Muscle layer of duodenum (tissue), 2 donors: ENCODE data around the gene HSPG2.

Experiments used
- H3K27ac ChIP-seq: one replicate; pipeline ENCODE4 v1.7.0; 2013; ENCODE audit warnings: mild to moderate bottlenecking, low read length
- H3K27me3 ChIP-seq: one replicate; pipeline ENCODE4 v1.7.0; 2013; ENCODE audit warnings: low read depth, mild to moderate bottlenecking, control low read depth, low read length
- H3K36me3 ChIP-seq, 2 donors: one replicate each; pipeline ENCODE4 v1.7.0; 2013; ENCODE audit warnings: low read length in 2 of 2, control low read depth in 1 of 2, mild to moderate bottlenecking in 1 of 2; ENCODE audit not compliant: insufficient read depth in 2 of 2, control insufficient read depth in 1 of 2
- H3K4me1 ChIP-seq, 2 donors: one replicate each; pipeline ENCODE4 v1.7.0; 2013; ENCODE audit warnings: low read length in 2 of 2, mild to moderate bottlenecking in 2 of 2, control low read depth in 1 of 2, moderate library complexity in 1 of 2; ENCODE audit not compliant: insufficient read depth in 2 of 2, control insufficient read depth in 1 of 2
- H3K4me3 ChIP-seq, 2 donors: one replicate each; pipeline ENCODE4 v1.7.0; 2013; ENCODE audit warnings: low read length in 2 of 2, low read depth in 1 of 2, mild to moderate bottlenecking in 1 of 2
- H3K9me3 ChIP-seq, 2 donors: one replicate each; pipeline ENCODE4 v1.7.0; 2013; ENCODE audit warnings: low read length in 2 of 2, control low read depth in 1 of 2, mild to moderate bottlenecking in 1 of 2; ENCODE audit not compliant: control insufficient read depth in 1 of 2
- donor health status: healthy.

HSPG2 gene

DNA sequence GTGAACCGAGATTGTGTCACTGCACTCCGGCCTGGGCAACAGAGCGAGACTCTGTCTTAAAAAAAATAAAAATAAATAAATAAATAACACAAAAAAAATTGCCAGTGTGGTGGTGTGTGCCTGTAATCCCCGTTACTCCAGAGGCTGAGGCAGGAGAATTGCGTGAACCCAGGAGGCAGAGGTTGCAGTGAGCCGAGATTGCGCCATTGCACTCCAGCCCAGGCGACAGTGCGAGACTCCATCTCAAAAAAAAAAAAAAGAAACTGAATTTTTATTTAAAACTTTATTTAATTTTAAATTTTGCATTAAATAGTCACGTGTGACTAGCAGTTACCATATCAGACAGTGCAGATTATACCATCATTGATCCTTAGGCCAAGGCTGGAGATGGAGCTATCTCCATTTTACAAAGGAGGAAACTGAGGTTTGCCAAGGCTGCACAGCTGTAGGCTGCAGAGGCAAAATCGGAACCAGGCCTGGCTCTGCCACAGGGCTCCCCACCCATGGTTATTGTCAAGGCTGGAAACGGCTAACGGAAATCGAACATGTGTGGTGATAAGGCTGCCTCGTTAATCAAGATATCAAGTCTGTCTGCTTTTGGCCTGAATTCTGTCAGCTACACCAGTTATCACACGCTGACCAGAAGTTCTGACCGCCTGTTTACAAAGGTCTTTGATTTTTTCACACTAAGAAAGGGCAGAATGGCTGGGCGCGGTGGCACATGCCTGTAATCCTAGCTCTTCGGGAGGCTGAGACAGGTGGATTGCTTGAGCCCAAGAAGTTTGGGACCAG lies 20.5 kb downstream of the HSPG2 start:
- no peak overlapping the region for H3K27ac ChIP-seq
- no peaks in the 10 kb centered on the region for H3K27me3 ChIP-seq
- H3K9me3 ChIP-seq = no peaks in the 10 kb centered on the region
- peaks cover 45 to 72% of the 10 kb centered on the region in 2 donors for H3K4me1 ChIP-seq
- no peak overlapping the region for H3K4me3 ChIP-seq
- H3K36me3 ChIP-seq = peaks cover 0 to 5% of the 10 kb centered on the region in 2 donors

DNA sequence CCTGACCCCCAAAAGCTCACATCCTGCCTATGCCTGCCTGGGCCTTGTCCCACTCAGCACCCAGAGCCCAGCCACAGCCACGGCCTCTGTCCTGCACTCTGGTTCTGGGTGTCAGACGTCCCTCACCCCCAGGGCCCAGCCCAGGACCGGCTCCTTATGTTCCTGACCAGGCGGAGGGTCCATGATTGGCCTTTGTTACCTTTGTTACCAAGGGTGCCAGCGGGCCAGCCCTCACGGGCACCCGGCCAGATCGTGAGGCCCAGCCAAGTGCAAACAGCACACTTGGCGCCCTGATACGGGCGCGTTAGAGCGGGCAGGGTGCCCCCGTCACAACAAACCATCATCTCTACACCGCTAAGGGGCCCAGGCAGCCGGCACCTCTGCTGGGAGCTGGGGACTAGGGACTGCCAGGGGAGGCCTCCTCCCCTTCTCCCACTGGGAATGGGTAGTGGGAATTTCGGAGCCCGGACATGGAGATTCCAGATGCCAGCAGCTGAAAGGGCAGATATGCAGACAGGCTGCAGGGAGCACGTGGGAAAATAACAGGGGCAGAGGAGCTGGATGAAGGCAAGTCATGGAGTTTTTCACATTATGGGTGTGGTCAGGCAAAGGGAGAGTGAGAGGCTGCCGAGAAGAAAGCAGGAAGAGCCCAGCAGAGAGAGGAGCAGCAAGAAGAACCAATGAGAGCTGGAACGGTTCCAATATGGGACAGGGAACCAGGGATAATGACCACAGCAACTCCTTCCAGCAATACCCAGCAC lies 22.1 kb downstream of the HSPG2 start:
- Histone ChIP-seq H3K27me3 (no peaks in the 10 kb centered on the region), H3K27ac (peak overlapping the region; percentile 86), H3K4me3 (no peak overlapping the region), H3K4me1 (peaks cover 44 to 74% of the 10 kb centered on the region in 2 donors), H3K9me3 (no peaks in the 10 kb centered on the region), H3K36me3 (peaks cover 0 to 5% of the 10 kb centered on the region in 2 donors)

DNA sequence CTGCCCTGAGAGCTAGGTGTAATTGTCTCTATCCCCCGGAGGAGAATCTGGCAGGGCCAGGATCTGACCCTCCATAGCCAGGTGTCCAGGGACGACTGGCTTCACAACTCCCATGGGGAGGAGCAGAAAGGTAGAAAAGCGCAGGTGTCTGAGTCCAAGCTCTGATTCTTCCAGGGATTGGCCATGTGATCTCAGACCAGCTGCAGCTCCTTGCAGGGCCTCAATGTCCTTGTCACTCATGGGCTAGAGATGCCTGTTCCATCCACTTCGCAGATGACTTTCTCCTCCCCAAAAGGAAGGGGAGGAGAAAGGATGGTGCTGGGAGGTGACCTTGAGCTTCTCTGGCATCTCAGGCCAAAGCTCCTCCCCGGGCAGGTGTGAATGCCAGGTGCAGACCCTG lies 22.7 kb downstream of the HSPG2 start:
- Histone ChIP-seq H3K27ac (peak overlapping the region; percentile 86), H3K27me3 (no peaks in the 10 kb centered on the region), H3K36me3 (peaks cover 0 to 5% of the 10 kb centered on the region in 2 donors), H3K9me3 (no peaks in the 10 kb centered on the region), H3K4me1 (peaks cover 50 to 80% of the 10 kb centered on the region in 2 donors), H3K4me3 (no peak overlapping the region)

DNA sequence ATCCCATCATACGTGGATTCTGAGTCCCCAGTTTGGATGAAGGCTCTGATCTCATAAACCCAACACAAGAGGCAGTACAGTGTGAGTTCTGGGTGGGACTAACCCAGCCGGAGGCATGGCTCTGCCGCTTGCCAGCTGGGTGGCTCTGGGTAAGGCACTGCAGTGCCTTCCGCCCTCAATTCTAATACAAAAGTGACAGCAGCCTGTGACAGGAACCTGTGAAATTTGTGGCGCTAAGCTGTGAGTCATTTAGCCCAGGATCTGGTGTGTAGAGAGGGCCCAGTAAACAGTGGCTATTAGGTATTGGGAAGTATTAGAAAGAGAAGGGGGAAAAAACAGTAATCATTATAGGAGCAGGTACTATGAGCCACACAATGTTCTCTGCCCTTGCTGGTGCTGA lies 23.3 kb downstream of the HSPG2 start:
- Histone ChIP-seq H3K36me3 (peaks cover 0 to 5% of the 10 kb centered on the region in 2 donors), H3K27ac (peak overlapping the region; percentile 86), H3K9me3 (no peaks in the 10 kb centered on the region), H3K4me1 (peaks cover 53 to 80% of the 10 kb centered on the region in 2 donors), H3K4me3 (peak overlapping the region in 1 of 2 donors; percentile 2), H3K27me3 (no peaks in the 10 kb centered on the region)

DNA sequence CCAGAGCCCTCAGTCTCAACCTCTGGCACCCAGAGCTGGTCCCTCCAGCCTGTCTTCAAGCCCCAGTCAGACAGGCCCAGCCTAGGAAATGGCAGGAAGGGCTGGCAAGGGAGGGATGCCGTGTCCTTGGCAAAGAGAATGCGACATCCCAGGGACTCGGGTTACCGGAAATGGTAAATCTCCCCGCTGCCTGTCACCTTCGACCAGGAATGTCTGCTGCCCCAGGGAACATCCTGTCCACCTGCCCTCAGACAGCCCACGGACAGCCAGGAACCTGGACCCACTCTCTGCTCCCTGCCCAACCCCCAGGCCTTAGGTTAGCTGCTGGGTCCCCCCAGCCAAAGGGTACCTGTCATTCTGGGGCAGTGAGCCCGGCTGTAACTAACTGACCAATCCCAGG lies 23.9 kb downstream of the HSPG2 start:
- no peaks in the 10 kb centered on the region for H3K9me3 ChIP-seq
- H3K4me3 ChIP-seq = peak overlapping the region in 1 of 2 donors; percentile 2
- H3K27ac ChIP-seq = peak overlapping the region; percentile 86
- H3K36me3 ChIP-seq = peaks cover 0 to 5% of the 10 kb centered on the region in 2 donors
- no peaks in the 10 kb centered on the region for H3K27me3 ChIP-seq
- H3K4me1 ChIP-seq = peaks cover 55 to 83% of the 10 kb centered on the region in 2 donors

DNA sequence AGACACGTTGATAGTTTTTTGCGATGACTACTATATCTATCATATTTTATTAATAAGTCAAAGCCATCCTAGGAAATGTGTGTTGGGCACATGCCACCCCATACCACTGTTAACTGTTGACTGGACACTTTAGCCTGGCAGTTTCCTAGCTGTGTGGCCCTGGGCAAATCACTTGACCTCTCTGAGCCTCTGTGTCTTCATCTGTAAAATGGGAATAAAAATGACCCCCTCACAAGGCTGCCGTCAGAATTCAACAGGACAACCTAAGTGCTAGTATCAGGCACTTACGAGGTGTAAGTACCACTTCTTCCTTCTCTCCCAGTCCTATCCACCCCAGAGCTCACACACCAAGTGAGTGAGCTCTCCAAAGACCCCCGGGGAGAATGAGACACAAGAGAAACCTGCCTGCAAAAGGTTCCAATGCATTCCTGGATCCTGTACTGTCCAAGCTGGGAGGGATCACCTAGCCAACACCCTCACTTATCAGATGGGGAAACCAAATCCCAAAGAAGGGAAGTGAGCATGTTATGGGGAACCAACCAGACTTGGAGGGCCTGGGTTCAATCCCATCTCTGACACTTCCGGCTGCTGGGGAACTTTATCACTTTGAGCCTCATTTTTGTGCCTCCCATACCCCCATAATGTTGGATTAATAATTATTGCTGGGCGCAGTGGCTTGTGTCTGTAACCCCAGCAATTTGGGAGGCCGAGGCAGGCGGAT lies 24.9 kb downstream of the HSPG2 start:
- Histone ChIP-seq H3K4me3 (no peak overlapping the region), H3K9me3 (no peaks in the 10 kb centered on the region), H3K36me3 (no peaks in the 10 kb centered on the region), H3K27me3 (no peaks in the 10 kb centered on the region), H3K4me1 (peaks cover 56 to 83% of the 10 kb centered on the region in 2 donors), H3K27ac (peak overlapping the region; percentile 67)

DNA sequence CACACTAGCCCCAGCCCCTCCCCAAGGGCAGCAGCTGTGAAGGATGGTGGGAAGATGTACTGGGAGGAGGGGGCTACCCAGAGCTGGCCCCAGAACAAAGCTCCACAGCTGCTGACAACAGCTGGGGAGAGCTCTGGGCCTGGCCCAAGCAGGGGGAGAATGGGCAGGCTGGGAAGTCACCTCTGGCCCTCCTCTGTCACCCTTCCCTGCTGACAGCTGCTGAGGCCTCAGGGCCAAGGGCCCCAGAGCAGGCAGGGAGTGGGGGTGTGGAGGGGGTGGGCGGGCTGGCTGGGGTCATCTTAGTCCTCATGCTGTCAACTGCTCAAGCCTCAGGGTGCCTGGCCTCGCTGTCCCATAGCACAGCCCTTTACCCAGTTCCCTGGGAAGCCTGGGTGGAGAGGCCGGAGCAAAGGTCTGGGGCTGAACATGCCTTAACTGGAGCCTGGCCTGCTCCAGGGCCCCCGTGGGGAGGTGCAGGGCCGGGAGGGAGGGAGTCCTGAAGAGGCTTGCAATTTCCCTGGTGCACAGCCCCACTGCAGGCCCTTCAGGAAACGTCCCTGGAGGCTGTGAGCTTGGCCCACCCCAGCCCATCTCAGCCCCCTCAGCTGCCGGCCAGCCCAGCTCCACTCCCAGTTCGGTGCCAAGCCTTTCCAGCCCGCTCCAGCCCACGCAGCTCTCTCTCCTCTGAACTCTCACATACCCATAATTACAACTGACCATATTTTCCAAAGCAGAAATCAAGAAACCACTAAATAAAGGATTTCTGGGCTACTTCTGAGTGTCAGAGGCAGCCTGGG lies 25.7 kb downstream of the HSPG2 start:
- Histone ChIP-seq H3K4me3 (peak overlapping the region in 1 of 2 donors; percentile 22), H3K27ac (peak overlapping the region; percentile 89), H3K36me3 (peaks cover 0 to 5% of the 10 kb centered on the region in 2 donors), H3K9me3 (no peaks in the 10 kb centered on the region), H3K27me3 (no peaks in the 10 kb centered on the region), H3K4me1 (peaks cover 60 to 91% of the 10 kb centered on the region in 2 donors)

DNA sequence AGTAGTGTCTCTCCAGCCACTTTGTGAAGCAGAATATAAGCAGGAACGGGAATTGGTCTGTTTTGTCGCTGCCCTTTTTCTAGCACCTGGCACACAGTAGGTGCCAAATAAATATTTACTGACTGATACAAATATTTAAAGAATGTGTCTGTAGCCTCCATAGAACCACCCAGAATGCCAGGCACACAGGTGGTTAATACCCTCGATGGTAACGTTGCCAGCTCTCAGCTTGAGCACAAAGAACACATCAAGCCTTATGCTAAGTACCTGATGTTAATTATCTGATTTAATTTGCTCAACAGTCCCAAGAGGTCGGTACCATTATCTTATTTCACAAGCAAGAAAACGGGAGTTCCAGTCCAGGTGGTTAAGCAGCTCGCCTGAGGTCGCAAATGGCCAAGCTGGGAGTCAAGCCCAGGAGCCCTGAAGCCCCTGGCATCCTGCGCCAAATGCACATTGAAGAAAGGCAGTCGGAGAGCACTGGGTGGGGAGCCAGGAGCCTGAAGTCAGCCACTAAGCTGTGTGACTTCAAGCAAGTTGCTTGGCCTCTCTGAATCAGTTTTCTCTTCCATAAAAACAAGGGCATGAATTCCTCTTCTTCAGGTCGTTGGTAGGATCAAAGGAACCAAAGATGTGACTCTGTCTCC lies 26.4 kb downstream of the HSPG2 start:
- H3K36me3 ChIP-seq = peaks cover 0 to 7% of the 10 kb centered on the region in 2 donors
- H3K9me3 ChIP-seq = no peaks in the 10 kb centered on the region
- H3K27me3 ChIP-seq = no peaks in the 10 kb centered on the region
- peak overlapping the region in 1 of 2 donors; percentile 27 for H3K4me3 ChIP-seq
- peak overlapping the region; percentile 89 for H3K27ac ChIP-seq
- peaks cover 60 to 93% of the 10 kb centered on the region in 2 donors for H3K4me1 ChIP-seq

DNA sequence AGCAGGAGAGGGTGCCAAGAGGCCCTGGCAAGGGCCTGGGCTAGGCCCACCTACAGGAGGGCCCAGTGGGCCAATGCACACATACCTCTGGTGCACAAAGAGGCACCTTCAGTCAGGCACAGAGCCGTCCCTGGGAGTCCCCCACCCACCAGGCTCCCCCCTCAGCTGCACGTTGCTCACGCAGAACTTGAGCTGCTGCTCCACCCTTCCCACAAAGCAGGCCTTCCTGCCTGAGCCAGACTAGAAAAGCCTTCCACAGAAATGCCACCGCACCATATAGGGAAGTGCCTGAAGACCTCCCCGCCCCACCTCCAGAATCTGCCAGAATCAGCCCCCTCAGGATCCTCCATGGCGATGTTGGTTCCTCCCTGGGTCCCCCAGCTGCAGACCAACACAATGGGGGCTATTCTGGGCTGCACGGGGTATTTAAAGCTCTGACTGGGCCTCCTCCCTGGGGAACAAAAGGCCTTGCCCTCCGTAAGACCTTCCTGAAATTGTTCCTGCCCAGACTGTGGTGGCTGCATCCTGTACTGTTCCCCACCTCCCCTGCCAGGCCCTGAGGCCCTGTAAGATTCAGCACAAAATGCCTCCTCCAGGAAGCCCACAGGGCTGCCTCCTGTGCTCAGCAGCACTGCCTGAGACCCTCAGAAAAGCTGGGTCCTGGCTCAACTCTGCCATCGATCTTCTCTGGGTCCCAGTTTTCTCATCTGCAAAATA lies 27.2 kb downstream of the HSPG2 start:
- peak overlapping the region; percentile 89 for H3K27ac ChIP-seq
- peak overlapping the region in 1 of 2 donors; percentile 27 for H3K4me3 ChIP-seq
- H3K36me3 ChIP-seq = peaks cover 0 to 7% of the 10 kb centered on the region in 2 donors
- no peaks in the 10 kb centered on the region for H3K27me3 ChIP-seq
- peaks cover 56 to 92% of the 10 kb centered on the region in 2 donors for H3K4me1 ChIP-seq
- no peaks in the 10 kb centered on the region for H3K9me3 ChIP-seq
